HepG2 (cell line): ENCODE measurements around the gene CHTF18.

Source experiments
- CREB1 ChIP-seq, 2 experiments: fragments of 450-650 bp in 1 of 2; IDR thresholded peaks; 2 replicates each; pipeline ENCODE4 v1.6.1; 2016 to 2017; ENCODE audit warnings: control low read depth in 1 of 2, mild to moderate bottlenecking in 1 of 2, missing compliant biosample characterization in 1 of 2, missing genetic modification characterization in 1 of 2
- HNF4G ChIP-seq, 2 experiments: sonication (generic) in 1 of 2; formaldehyde crosslinking in 1 of 2; IDR thresholded peaks; 2 replicates each; pipeline versions ENCODE4 v1.4.0 to v1.6.1; 2011 to 2020; ENCODE audit warnings: borderline replicate concordance in 2 of 2, low read depth in 2 of 2, mild to moderate bottlenecking in 2 of 2, low read length in 1 of 2, missing genetic modification reagents in 1 of 2, moderate library complexity in 1 of 2
- IKZF1 ChIP-seq: fragments of 450-650 bp; IDR thresholded peaks from 2 replicates; pipeline ENCODE4 v1.7.1; 2016
- POLR2A ChIP-seq, 2 experiments: IDR thresholded peaks; 2 replicates each; pipeline ENCODE4 v1.6.1; 2011; ENCODE audit warnings: low read depth in 2 of 2, low read length in 2 of 2, mild to moderate bottlenecking in 1 of 2, moderate library complexity in 1 of 2; ENCODE audit not compliant: insufficient read depth in 1 of 2
- REL ChIP-seq: sonication (generic); formaldehyde crosslinking; conservative IDR thresholded peaks from 2 replicates; pipeline ENCODE4 v1.8.0; 2022; ENCODE audit warnings: mild to moderate bottlenecking, missing genetic modification reagents, moderate library complexity
- ZFX ChIP-seq: sonication (generic); formaldehyde crosslinking; IDR thresholded peaks from 2 replicates; pipeline ENCODE4 v1.4.0; 2020; ENCODE audit warnings: mild to moderate bottlenecking, low read depth, missing genetic modification reagents, moderate library complexity
- ZNF274 ChIP-seq: sonication (generic); formaldehyde crosslinking; IDR thresholded peaks from 2 replicates; pipeline ENCODE4 v1.5.1; 2020; ENCODE audit warnings: mild to moderate bottlenecking, missing genetic modification reagents
- ZNF75D ChIP-seq: sonication (generic); formaldehyde crosslinking; IDR thresholded peaks from 2 replicates; pipeline ENCODE4 v1.8.1; 2023; ENCODE audit warnings: missing genetic modification reagents, mild to moderate bottlenecking, borderline replicate concordance
- TF ChIP-seq, protein P1 (sequence below), 2 experiments: sonication (generic) in 1 of 2; formaldehyde crosslinking in 1 of 2; IDR thresholded peaks; 2 replicates each; pipeline versions ENCODE4 v1.5.1 to v1.6.1; 2011 to 2020; ENCODE audit warnings: borderline replicate concordance in 1 of 2, low read depth in 1 of 2, low read length in 1 of 2, mild to moderate bottlenecking in 1 of 2, missing genetic modification reagents in 1 of 2, moderate library complexity in 1 of 2

DNA sequence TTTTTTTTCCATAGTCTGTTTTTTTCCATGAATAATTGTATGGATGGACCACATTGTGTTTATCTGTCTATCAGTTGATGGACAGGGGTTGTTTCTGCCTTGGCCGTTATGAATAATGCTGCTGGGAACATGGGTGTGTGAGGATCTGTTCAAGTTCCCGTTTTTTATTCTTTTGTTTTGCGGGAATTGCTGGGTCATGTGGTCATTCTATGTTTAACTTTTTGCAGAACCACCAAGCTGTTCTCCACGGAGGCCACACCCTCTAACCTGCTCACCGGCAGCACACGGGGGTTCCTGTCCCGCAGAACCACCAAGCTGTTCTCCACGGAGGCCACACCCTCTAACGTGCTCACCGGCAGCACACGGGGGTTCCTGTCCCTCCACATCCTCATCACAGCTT is 33.8 kb upstream of the CHTF18 start:
- TF ChIP-seq ZNF75D (CRISPR knock-in tag) (no peak), REL (CRISPR knock-in tag) (no peak), IKZF1 (no peak), ZFX (CRISPR knock-in tag) (no peak), HNF4G (IDR thresholded peaks at IDR 0.05; ENCODE audit: borderline replicate concordance, low read depth, low read length) (no peak), HNF4G (CRISPR knock-in tag; IDR thresholded peaks at IDR 0.05; ENCODE audit: borderline replicate concordance, low read depth) (no peak), CREB1 (IDR thresholded peaks at IDR 0.05) (no peak), CREB1 (CRISPR knock-in tag; IDR thresholded peaks at IDR 0.05) (no peak), POLR2A (IDR thresholded peaks at IDR 0.05; ENCODE audit: insufficient read depth in 1 of 2, low read depth in 2 of 2, low read length in 2 of 2) (no peak), ZNF274 (CRISPR knock-in tag) (no peak)
- TF ChIP-seq, protein P1, sequence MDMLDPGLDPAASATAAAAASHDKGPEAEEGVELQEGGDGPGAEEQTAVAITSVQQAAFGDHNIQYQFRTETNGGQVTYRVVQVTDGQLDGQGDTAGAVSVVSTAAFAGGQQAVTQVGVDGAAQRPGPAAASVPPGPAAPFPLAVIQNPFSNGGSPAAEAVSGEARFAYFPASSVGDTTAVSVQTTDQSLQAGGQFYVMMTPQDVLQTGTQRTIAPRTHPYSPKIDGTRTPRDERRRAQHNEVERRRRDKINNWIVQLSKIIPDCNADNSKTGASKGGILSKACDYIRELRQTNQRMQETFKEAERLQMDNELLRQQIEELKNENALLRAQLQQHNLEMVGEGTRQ (IDR thresholded peaks at IDR 0.05; ENCODE audit: low read depth, low read length), result no peak
- TF ChIP-seq, protein P1 (CRISPR knock-in tag; IDR thresholded peaks at IDR 0.05; ENCODE audit: borderline replicate concordance), result no peak
